HG03575 (cell line): ENCODE measurements around the gene BTG3.

Source experiments
- ATAC-seq: cut with Tn5 transposase; IDR thresholded peaks from one replicate; pipeline ENCODE4 v1.9.1; 2021; ENCODE audit not compliant: unreplicated experiment, insufficient number of reproducible peaks, low FRiP score; ENCODE audit errors: extremely low read depth

The BTG3 gene, protein sequence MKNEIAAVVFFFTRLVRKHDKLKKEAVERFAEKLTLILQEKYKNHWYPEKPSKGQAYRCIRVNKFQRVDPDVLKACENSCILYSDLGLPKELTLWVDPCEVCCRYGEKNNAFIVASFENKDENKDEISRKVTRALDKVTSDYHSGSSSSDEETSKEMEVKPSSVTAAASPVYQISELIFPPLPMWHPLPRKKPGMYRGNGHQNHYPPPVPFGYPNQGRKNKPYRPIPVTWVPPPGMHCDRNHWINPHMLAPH

DNA sequence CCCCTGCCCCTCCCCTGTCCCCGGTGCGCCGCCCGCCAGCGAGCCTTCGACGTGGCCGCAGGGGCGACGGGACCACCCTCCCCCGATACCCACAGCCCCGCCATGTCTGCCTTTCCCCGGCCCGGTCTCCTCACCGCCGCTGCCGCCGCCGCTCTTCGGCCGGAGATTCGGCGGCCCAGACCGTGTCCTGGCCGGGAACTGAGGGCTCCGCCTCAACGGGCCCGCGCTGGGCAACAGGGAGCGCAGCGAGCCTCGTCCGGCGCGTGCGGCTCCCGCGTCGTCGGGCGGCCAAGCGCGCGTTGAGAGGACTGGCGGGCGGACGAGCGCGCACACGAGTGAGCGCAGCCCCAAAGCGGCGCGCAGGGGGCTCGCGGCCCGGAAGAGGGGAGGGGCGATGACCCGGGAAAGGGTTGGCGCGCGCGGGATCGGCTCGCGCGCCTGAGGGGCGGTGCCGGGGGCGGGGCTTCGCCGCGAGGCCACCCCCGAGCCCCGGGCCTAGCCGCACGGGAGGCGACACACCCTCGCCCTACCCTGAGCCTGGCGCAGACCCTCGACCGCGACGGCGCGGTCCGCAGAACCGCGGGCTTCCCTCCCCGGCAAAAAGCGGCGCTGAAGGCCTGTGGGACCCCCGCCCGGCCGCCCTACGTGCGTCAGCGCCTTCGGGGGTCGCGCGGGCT is at the start of gene BTG3:
BTG3 (minus strand) TSS at position 337 of the 677 bp plus-strand sequence. CDS start 3,757 bp downstream, outside the sequence.
- ATAC-seq: no peak

DNA sequence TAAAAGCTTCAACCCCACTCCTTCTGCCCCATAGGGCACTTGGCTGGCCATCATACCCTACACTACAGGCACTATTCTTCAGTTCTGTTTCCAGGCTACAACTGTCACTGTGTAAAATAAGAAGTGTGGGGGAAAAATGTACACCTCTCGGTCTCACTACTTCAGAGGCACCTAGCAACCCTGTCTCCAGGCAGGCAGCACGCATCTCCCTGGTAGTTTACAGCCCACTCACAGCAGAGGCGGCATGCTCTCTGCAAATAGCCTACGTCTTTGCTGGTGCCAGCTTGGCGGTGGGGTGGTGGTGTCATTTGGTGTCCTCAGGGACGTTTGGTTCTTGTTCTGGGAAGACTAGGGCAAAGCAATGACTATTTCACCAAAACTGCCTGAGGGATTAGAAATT is 48.2 kb upstream of the BTG3 start:
- ATAC-seq: no peak

GRCh38 chr21:17660452-17660851 is 47.8 kb upstream of the BTG3 start:
- no peak for ATAC-seq

- no peak for ATAC-seq
These were observed 46.2 kb upstream of the BTG3 start for GRCh38 chr21:17658931-17659330.

- ATAC-seq: no peak
These were observed 38.8 kb upstream of the BTG3 start for GRCh38 chr21:17651526-17651925.

DNA sequence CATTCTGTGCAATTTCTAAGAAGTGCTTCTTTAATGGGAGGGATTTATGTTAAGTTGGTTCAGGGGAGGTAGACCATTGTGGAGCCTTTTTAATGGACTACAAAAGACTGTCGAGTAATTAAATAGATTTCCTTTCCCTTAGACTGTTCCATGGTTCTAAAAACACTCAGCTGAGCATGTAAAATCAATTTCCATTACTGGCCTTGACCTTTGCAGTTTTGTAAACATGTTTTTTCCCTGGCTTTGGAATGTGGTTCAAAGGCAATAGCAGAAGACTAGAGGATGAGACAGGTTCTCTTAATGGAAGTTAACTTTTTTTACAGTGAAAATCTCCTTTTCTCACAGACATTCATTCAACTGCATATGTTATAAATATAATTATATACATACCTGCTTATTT is 37.6 kb upstream of the BTG3 start:
- no peak for ATAC-seq

DNA sequence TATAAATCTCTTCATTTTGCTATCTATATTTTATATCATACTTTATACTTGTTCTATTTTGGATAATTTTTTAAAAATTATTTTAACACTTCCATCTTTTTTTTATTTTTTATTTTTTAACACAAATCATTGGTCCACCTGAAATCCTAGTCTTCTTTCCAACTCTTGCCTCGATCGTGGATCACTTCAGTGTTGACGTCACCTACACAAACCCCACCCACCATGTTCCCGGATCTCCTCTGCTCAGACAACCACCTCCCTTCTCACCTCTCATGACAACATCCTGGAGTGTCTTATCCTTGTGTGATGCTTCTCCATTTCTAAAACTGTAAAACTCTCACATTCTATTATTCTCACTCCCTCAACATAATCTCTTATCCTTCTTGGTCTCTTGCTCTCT is 34.1 kb upstream of the BTG3 start:
- ATAC-seq: no peak

GRCh38 chr21:17644186-17644585 is 31.5 kb upstream of the BTG3 start:
- no peak for ATAC-seq

DNA sequence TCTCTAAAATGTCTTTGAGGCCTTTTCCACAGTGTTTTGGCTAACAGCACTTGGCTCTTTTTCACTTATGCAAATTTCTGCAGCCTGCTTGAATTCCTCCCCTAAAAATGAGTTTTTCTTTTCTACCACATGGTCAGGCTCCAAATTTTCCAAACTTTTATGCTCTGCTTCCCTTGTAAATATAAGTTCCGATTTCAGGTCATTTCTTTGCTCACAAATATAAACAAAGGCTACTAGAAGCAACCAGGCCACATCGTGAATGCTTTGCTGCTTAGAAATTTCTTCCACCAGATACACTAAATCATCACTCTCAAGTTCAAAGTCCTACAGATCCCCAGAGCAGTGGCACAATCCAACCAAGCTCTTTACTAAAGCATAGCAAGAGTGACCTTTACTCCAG is 28.1 kb upstream of the BTG3 start:
- no peak for ATAC-seq

- ATAC-seq: no peak
These were observed 24.0 kb upstream of the BTG3 start for GRCh38 chr21:17636711-17637110.

DNA sequence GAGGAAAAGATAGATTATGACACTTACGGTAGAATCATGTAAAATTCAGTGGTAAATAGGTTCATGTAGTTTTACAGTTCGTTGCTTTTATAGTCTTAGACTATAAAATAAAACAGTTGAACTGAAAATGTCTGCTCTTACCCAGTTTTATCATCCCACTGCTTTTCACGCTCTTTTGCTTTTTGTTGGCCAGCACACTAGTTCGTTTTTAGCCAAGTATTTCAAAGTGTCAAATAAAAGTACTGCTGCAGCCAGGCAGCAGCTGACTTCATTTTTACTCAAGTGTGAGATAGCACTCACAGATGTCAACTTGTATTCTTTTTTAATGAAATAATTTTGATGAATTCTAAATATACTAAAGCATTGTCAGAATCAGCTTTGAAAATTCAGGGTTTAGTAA is 18.5 kb upstream of the BTG3 start:
- no peak for ATAC-seq

- no peak for ATAC-seq
These were observed 9.3 kb upstream of the BTG3 start for GRCh38 chr21:17622018-17622417.

- ATAC-seq: no peak
These were observed 4.1 kb upstream of the BTG3 start for GRCh38 chr21:17616831-17617230.

DNA sequence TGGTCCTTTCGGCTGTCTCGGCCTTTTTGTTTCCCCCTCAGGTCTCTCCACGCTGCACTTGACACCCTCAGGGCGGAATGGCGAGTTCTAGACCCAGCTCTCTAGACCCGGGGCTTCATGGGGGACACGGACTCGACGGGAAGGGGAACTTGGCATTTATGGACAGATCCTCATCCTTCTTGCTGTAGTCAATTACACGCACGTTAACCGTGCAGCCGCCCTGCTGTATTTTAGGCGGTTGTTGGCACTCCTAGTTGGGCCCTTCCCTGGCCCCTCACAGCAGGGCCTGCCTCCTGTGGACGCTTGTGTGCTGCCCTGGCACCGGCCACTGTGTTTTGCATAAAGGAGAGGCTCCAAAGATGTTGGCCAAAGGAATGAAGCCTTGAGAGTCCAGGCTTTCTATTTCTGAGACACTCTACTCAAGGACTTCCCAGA is 558 bp upstream of the BTG3 start:
- ATAC-seq: no peak

GRCh38 chr21:17612023-17612564 is 607 bp downstream of the BTG3 start:
- no peak for ATAC-seq

DNA sequence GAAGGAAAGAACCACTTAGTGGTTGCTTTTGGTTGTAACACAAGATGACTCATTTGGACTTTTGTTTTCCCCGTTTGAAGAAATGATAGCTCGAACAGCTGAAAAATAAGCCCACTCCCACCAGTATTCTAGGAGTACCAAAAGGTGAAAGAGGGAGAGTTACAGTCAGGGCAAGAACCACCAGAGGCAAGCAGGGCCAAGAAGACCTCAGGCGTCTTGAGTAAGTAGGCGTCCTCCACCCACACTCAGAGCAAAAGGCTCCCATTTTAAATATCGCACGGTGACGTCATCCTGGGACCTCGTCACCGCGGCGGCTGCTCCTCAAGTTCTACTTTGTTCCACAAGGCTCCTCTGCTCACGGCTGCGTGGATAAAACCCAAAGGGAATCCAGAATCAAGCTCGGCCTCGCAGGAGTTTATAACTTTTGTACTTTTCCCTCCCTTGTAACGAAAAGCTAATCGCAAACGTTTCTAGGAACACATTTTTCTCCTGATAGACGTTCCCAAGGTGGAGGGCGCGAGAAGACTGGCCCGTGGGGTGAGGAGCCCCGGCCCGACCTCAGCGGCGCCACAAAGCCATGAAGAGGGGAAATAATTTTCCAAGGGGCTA is 1.2 kb downstream of the BTG3 start:
- peak; percentile 39 for ATAC-seq

DNA sequence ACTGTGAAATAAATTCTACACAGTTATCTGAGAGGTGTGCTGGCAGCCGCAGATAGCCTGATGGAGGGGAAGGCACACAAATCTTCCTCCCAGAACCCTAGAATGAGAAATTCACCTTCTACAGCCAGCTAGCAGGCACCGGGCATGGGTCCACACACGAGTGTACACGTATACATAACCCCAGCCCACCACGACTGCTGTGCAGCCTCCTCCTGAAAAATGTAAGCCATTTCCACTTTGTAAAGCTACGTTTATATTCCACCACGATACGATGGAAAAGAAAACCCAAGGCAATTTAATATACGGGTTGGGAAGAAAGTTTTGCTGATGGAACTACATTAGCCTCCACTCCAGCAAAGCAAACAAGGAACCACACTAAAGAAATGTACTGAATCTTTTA is 1.8 kb downstream of the BTG3 start:
- ATAC-seq: no peak

DNA sequence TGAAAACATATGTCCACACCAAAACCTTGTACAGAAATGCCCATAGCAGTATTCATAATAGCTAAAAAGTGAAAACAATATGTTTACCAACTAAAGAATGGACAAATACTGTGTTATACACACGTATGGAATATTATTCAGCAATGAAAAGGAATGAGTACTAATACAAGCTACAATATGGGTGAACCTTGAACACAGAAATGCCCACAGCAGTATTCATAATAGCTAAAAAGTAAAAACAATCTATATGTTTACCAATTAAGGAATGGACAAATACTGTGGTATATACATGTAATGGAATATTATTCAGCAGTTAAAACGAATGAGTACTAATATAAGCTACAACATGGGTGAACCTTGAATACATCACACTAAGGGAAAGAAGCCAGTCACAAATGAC is 3.0 kb downstream of the BTG3 start:
- no peak for ATAC-seq

GRCh38 chr21:17607684-17608083 is 5.0 kb downstream of the BTG3 start:
- no peak for ATAC-seq

- no peak for ATAC-seq
These were observed 9.8 kb downstream of the BTG3 start for GRCh38 chr21:17602874-17603273.
